COLO668 (cell line): ENCODE data around the gene PKP1.
A peak's percentile ranks its signal among the peaks of the same experiment; 100 is the strongest.

Experiments used
- DNase-seq: peaks from one replicate; lab custom pipeline; 2025; ENCODE audit not compliant: unreplicated experiment; lab: John Stamatoyannopoulos, UW

The PKP1 gene

DNA sequence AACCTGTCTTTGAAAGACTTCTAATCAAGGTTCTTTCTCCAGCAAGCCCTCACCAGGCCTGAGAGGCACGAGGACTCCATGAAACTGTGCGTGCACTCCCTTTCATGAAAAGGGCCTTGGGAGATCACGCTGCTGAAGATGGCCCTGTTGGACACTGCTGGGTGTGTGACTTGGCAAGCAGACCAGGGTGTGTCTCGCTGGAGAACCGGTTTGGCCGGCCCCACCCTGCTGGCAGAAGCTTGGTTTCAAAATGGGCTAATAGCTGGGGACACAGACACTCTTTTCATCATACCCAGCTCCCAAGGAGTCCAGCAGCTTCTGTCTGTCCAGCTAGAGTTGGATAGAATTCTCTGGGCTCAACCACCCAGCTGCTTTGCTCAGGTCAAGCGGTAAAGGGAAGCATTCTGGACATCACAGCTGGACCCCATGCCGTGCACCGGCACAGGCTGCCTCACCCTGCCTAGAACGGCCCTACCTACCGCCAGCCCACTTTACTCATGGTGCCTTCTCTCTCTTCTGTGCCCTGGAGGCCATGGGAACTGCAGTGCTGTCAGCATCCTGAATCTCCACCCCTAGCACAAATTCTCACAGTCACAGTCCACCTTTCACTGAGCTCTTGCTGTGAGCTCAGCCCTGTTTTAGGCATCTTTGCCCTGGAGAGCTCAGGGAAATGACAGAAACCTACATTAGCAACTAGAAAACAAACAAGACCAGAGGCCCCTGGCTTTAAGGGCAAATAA, 24.6 kb downstream of the PKP1 start:
- DNase-seq = peak; percentile 81

DNA sequence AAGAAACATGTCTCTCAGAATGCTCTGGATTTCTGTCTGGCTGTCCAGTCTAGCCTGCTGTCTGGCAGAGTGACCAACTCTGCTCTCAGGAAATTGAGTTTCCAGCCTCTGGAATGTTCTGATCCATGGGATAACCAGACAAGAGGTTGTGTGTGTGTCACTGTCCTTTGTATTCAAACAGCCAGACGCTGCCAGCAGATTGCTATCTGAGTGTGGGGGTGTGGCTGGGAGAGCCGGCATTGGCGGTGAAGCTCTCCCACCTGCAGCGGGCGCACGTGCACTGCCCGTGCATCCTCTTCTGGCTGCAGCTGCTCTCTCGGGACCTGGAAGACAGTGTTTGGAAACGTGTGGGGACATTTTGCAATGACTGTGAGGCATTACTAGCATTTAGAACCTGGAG, 26.1 kb downstream of the PKP1 start:
- peak; percentile 91 for DNase-seq

DNA sequence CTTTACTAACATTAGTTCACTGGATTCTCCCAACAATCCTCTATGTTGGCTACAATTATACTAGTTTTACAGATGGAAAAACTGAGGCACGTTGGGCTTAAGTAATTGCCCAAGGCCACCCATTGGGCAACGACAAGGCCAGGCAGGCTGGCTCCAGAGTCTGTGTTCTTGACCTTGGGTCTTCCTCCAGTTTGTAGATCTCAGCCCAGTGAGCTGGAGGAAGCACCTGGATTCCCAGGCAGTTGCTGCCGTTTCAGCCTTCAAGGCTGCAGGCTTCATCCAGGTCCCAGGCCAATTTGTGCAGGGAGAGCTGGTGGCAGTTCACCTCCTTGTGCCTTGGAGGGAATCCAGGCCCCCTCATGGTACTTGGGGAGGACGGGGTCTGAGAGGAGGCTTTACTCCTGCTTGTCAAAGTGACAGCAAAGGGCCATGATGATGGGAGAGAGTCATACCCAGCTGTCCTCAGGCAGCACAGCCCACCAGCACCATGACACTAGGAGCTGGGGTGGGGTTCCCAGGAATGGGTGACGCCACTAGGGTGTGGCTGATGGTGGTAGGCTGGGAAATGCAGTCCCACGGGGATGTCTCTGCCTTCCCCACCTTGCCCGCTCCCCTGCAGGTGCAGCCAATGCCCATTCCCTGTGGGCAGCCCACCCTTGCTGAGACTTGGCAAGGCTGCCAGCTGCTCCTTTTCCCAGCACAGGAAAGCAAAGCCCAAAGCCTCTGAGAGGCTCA, 27.1 kb downstream of the PKP1 start:
- no peak for DNase-seq

DNA sequence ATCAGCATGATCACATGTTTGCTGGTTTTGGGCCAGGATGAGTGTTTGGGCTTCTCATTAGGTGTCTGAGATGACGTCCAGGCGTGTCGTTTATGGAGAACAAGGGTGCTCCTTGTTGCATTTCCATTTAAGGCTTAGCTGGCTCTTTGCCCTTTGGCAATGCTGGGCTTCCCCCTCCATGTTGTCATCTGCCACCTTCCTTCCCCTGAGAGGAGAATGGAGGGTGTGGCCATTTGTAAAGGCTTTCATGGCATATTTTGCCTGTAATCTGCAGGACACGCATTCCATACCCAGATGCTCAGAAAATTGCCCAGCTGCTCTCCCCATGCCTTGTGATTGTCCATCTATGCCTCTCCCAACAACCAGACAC, 27.7 kb downstream of the PKP1 start:
- no peak for DNase-seq

DNA sequence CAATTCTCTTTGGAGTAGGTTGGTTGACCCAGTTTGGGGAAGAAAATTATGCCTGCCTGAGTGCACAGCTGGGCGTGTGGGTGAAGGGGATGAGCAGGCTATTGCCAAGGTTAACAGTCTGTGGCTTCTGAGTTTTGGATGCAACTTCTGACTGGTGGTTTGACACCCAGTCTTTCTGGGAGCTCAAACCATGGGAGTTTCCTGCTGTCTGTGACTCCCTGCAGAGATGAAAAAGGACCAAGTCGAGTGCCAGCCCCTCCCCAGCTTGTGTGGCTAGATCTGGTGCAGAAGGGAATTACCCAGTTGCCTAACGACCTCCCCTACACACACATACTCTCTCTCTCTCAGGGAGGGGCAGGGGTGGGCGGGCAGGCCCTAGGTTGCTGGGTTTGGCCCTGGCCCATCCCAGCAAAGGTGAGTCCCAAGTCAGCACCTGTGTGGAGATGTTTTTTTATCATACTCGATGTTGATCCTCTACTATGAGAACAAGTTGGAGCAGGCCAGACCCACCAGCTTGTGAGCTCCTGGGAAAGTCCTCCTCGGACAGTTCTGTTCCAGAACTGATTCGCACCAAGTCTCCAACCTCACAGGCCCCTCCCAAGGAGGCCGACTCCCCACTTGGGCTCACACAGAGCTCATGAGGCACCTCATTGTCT, 28.2 kb downstream of the PKP1 start:
- no peak for DNase-seq

- DNase-seq = no peak
These were observed 29.0 kb downstream of the PKP1 start for GRCh38 chr1:201312298-201312697.

- no peak for DNase-seq
These were observed 29.8 kb downstream of the PKP1 start for GRCh38 chr1:201313086-201313485.

- DNase-seq = no peak
These were observed 33.2 kb downstream of the PKP1 start for GRCh38 chr1:201316556-201316955.

DNA sequence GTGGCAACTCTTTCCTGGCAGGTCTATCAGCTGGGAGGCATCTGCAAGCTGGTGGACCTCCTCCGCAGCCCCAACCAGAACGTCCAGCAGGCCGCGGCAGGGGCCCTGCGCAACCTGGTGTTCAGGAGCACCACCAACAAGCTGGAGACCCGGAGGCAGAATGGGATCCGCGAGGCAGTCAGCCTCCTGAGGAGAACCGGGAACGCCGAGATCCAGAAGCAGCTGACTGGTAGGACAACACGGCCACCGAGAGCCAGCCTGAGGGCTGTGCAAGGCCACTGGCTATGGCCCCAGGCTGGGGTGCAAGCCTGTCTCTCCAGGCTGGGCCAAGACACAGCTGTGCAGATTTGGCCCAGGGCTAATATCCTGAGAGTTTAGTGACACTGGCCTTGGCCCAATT, 34.2 kb downstream of the PKP1 start:
- DNase-seq = no peak

GRCh38 chr1:201318504-201319340, 35.4 kb downstream of the PKP1 start:
- no peak for DNase-seq

DNA sequence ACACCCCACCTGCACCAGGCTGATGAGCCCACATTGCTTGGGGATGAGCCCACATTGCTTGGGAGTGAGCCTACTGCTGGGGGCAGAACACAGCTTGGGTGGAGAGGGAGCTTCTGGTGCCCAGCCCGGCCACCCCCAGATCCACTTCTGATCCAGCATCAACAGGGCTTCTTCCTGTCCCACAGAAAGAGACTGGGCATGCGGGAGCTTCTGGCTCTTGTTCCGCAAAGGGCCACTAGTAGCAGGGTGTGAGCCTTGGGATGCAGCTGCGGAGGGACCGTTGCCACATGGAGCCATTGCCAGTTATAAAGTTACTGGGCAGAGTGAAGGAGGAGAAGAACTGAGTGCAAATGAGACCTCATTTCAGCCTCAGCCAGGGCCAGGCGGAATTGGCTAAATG, 36.3 kb downstream of the PKP1 start:
- no peak for DNase-seq

- DNase-seq = no peak
These were observed 37.0 kb downstream of the PKP1 start for GRCh38 chr1:201320168-201320788.

- no peak for DNase-seq
These were observed 38.6 kb downstream of the PKP1 start for GRCh38 chr1:201321826-201322390.

DNA sequence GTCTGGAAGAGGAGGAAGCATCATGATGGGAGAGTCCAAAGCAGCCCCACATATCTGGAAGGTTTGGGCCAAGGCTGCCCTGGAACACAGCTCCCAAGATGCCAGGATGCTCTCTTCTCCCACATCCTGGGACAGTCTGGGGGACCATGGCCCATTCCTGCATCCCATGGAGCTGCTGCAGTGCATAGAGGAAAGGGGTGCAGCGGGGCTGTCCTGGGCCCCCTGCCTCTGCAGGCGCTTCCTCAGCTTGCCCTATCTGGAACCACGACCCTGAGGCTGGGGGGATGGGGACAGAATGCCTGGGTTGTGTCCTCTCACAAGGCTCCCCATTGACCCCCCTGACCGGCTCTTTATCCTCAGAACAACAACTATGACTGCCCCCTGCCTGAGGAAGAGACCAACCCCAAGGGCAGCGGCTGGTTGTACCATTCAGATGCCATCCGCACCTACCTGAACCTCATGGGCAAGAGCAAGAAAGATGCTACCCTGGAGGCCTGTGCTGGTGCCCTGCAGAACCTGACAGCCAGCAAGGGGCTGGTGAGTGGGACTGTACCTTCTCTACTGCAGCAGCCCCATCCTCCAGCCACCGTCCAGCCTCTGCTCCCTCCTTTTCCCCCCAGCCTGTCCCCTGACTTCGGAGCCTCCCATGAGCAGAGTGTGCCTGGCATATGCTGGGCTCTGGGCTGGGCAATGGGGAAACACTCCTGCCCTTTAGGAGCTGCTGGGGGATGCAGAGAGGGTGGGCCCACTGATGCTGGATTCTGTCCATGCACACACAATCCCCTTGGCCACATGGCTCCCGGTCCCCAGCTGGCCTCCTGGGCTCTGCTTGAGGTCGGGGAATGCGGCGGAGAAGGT, 39.6 kb downstream of the PKP1 start:
- no peak for DNase-seq

DNA sequence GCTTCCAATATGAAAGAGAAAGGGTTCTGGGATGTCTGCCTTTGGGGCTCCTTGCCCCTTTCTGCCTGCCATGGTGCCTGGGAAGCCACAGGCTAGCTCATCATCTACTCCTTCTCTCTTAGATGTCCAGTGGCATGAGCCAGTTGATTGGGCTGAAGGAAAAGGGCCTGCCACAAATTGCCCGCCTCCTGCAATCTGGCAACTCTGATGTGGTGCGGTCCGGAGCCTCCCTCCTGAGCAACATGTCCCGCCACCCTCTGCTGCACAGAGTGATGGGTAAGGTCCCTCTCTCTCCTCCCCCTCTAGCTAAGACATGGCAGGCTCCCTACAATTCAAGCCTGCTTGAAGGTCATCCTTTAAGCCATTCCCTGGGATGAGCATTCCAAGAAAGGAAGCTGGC, 41.0 kb downstream of the PKP1 start:
- no peak for DNase-seq

- no peak for DNase-seq
These were observed 41.7 kb downstream of the PKP1 start for GRCh38 chr1:201324821-201325677.

- no peak for DNase-seq
These were observed 42.4 kb downstream of the PKP1 start for GRCh38 chr1:201325678-201326060.

DNA sequence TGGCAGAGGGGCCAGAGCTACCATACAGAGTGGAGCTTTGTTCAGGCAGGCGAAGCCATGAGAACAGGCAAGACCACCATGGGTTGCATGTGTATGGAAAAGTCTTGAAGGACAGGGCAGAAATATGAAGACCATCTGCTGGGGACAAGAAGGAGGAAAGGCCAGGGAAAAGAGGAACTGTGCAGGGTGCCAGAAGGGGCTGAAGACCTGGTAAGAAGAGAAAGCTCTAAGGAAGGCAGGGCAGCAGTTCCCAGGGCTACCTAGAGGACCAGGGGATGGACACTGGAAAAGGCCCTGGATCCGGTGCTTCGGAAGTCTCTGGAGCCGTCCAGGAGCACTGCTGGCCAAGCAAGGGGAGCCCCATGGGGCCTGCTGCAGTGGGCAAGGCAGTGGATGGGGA, 43.4 kb downstream of the PKP1 start:
- no peak for DNase-seq
